Activated T-cell treated with anti-CD3 and anti-CD28 coated beads for 24 hours (primary cell): ENCODE measurements around the gene MAST3.
A peak's percentile ranks its signal among the peaks of the same experiment; 100 is the strongest.
"Not testable (repeated sequence)": the region's sequence is repeated elsewhere in the genome, so short reads cannot be mapped to it uniquely, and the experiment has no call there.

Experiments
- DNase-seq: peaks from one replicate; pipeline ENCODE4 v3.0.0-alpha.2; 2020; ENCODE audit warnings: low read depth

The MAST3 gene

GRCh38 chr19:18086590-18087138, 10.9 kb upstream of the MAST3 start, which contains the start of gene IL12RB1:
TSS of gene IL12RB1 (minus strand) at chr19:18086934. CDS start at chr19:18086823, 111 bp downstream.
- peak; percentile 44 for DNase-seq

GRCh38 chr19:18089096-18089541, 8.5 kb upstream of the MAST3 start:
- peak; percentile 46 for DNase-seq

- no peak for DNase-seq
These were observed 7.9 kb upstream of the MAST3 start for GRCh38 chr19:18089726-18090125.

GRCh38 chr19:18090545-18091216, 6.9 kb upstream of the MAST3 start:
- no peak for DNase-seq

- peak; percentile 74 for DNase-seq
These were observed 6.4 kb upstream of the MAST3 start for GRCh38 chr19:18091217-18091608.

- DNase-seq: no peak
These were observed 4.0 kb upstream of the MAST3 start for GRCh38 chr19:18093439-18094161.

- no peak for DNase-seq
These were observed 1.3 kb upstream of the MAST3 start for GRCh38 chr19:18096258-18096657.

- no peak for DNase-seq
These were observed 664 bp downstream of the MAST3 start for GRCh38 chr19:18097993-18098890.

GRCh38 chr19:18098891-18099622, 1.5 kb downstream of the MAST3 start:
- DNase-seq: no peak

GRCh38 chr19:18099623-18099995, 2.0 kb downstream of the MAST3 start:
- no peak for DNase-seq

GRCh38 chr19:18100710-18101109, 3.1 kb downstream of the MAST3 start:
- DNase-seq: no peak

GRCh38 chr19:18101268-18101667, 3.7 kb downstream of the MAST3 start:
- DNase-seq: no peak

- DNase-seq: no peak
These were observed 5.5 kb downstream of the MAST3 start for GRCh38 chr19:18102916-18103542.

- no peak for DNase-seq
These were observed 7.2 kb downstream of the MAST3 start for GRCh38 chr19:18104793-18105131.

- DNase-seq: not testable (repeated sequence)
These were observed 7.7 kb downstream of the MAST3 start for GRCh38 chr19:18105259-18105658.

- DNase-seq: no peak
These were observed 9.7 kb downstream of the MAST3 start for GRCh38 chr19:18107235-18107634.

- DNase-seq: no peak
These were observed 11.3 kb downstream of the MAST3 start for GRCh38 chr19:18108897-18109296.

GRCh38 chr19:18109341-18109732, 11.8 kb downstream of the MAST3 start:
- DNase-seq: no peak

- no peak for DNase-seq
These were observed 12.4 kb downstream of the MAST3 start for GRCh38 chr19:18109733-18110608.

GRCh38 chr19:18110609-18111232, 13.1 kb downstream of the MAST3 start:
- no peak for DNase-seq
